ENCODE results near the gene RAPGEF4.

Gene RAPGEF4

DNA sequence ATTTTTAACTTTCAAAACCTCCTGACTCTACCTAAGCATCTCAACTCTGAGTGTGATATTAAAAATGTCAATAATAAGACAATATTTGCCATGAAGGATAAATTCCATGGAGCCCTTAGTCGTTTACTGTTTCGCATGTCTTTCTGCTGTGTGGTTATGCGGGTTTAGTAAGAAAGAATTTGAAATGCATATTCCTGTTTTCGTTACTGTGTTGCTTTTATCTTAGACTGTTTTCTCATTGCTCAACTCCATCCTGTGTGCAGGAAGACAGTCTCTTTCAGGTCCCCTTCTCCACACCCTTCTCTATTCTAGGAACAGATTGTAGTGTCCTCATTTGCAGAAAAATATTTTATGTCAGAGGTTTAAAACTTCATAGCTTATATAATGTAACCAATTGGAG is 257.5 kb downstream of the RAPGEF4 start:
- ChIA-PET CTCF (interaction anchor here (0.6 to 7.0 kb wide), 9 partner anchors 9 to 217 kb away, joined by 3 to 63 read pairs (median 4); no protein-coding TSS in a partner anchor), POLR2A (no interaction called here)
- no peak for DNase-seq (ENCODE audit: low read depth, low spot score)
- no peak for TF ChIP-seq CTCF (IDR thresholded peaks at IDR 0.05; ENCODE audit: insufficient read depth, low read length, missing control alignments)
- H3K4me3 ChIP-seq (ENCODE audit: low read depth, low read length) = no peak overlapping the region

GRCh38 chr2:172993931-172994717 is 258.5 kb downstream of the RAPGEF4 start:
- POLR2A ChIA-PET = no interaction called here
- CTCF ChIA-PET = interaction anchor here (0.6 to 7.0 kb wide), 14 partner anchors 10 to 216 kb away, joined by 3 to 63 read pairs (median 4); no protein-coding TSS in a partner anchor
- H3K4me3 ChIP-seq (ENCODE audit: low read depth, low read length) = no peak overlapping the region
- TF ChIP-seq CTCF (IDR thresholded peaks at IDR 0.05; ENCODE audit: insufficient read depth, low read length, missing control alignments) = no peak
- no peak for DNase-seq (ENCODE audit: low read depth, low spot score)

DNA sequence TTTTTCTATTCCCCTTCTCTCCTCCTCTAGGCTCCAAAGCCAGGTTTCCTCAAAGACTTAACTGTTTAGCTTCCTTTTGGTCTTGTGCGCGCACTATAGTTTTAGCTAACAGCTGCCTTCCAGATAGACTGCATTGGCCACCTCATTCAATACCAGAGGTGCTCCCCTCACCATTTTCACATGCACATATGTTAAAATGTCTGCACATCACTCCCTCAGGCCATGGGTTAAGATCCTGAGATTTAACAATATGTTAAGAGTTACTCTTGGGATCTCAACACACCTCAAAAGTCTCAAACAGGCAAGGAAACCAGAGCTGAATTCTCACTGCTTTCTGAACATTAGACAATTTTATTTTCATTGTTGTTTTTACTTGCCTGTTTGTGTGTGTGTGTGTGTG is 259.2 kb downstream of the RAPGEF4 start:
- TF ChIP-seq CTCF (IDR thresholded peaks at IDR 0.05; ENCODE audit: insufficient read depth, low read length, missing control alignments) = no peak
- H3K4me3 ChIP-seq (ENCODE audit: low read depth, low read length) = no peak overlapping the region
- no peak for DNase-seq (ENCODE audit: low read depth, low spot score)
- CTCF ChIA-PET = interaction anchor here (0.9 to 7.0 kb wide), 12 partner anchors 11 to 188 kb away, joined by 3 to 63 read pairs (median 6); no protein-coding TSS in a partner anchor
- POLR2A ChIA-PET = no interaction called here

- DNase-seq (ENCODE audit: low read depth, low spot score) = peak; percentile 92
- ChIA-PET CTCF (interaction anchor here (0.9 to 7.0 kb wide), 11 partner anchors 11 to 215 kb away, joined by 3 to 63 read pairs (median 5); no protein-coding TSS in a partner anchor), POLR2A (no interaction called here)
- TF ChIP-seq CTCF (IDR thresholded peaks at IDR 0.05; ENCODE audit: insufficient read depth, low read length, missing control alignments) = peak; percentile 54
- H3K4me3 ChIP-seq (ENCODE audit: low read depth, low read length) = no peak overlapping the region
Measured at GRCh38 chr2:172995323-172996244, 259.9 kb downstream of the RAPGEF4 start.

DNA sequence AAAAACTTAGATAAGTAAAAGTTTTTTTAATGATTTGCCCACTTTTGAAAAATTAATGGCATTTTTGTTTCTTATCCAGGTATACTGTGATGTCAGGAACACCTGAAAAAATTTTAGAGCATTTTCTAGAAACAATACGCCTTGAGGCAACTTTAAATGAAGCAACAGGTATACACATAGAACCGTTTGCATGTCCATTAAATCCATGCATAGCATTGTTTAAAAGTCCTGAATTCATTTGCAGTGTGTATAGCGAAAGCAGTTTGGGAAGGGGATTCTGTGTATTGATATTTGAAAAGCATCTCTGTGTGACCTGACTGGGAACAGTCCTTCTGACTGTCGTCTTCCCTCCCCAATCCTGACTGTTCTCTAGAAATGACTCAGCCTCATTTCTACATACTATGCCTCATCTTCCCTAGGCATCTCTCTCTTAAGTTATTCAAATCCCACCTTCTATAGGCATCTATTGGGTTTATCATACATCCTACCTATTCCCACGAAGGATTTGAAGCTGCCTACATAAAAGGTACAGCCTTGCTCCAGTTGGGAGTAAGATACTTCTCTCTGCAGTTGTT is 260.8 kb downstream of the RAPGEF4 start:
- no peak for DNase-seq (ENCODE audit: low read depth, low spot score)
- POLR2A ChIA-PET = no interaction called here

More for the DNA sequence above, 260.8 kb downstream of the RAPGEF4 start:
- no peak for TF ChIP-seq CTCF (IDR thresholded peaks at IDR 0.05; ENCODE audit: insufficient read depth, low read length, missing control alignments)
- no peak overlapping the region for H3K4me3 ChIP-seq (ENCODE audit: low read depth, low read length)
- CTCF ChIA-PET = interaction anchor here (0.9 to 7.0 kb wide), 9 partner anchors 11 to 214 kb away, joined by 3 to 63 read pairs (median 4); no protein-coding TSS in a partner anchor
